Measurements from ENCODE around the gene ADAMTSL1. TPM values are rescaled to one million over a fixed set of nuclear protein-coding genes. Genes with fewer than 3 reads are reported as not detected.

ADAMTSL1 gene
- total and polyA plus RNA-seq, 2 of the 8 experiments (the other 6 are each of a cell fraction or from before 2014, with no cell fraction given): 0.84 to 1.1 TPM

GRCh38 chr9:18791074-18791473, 317.1 kb downstream of the ADAMTSL1 start (continued):
- no peak for TF ChIP-seq CTBP2 (IDR thresholded peaks at IDR 0.05; ENCODE audit: borderline replicate concordance, insufficient read depth, insufficient read length, low read length)
- no peak for TF ChIP-seq RNF2 (IDR thresholded peaks at IDR 0.05; ENCODE audit: borderline replicate concordance, low read depth, low read length, missing control alignments, poor library complexity, severe bottlenecking)
- no peak for TF ChIP-seq SRF (IDR thresholded peaks at IDR 0.05; ENCODE audit: low read depth, low read length)
- TF ChIP-seq ZNF274 (IDR thresholded peaks at IDR 0.05; ENCODE audit: borderline replicate concordance, extremely low read depth, low read length): no peak

Measured in H1 (cell line).